HG02571 (cell line): ENCODE measurements around the gene ELP4.
"Not testable (repeated sequence)": the region's sequence is repeated elsewhere in the genome, so short reads cannot be mapped to it uniquely, and the experiment has no call there.

Experiments
- ATAC-seq: cut with Tn5 transposase; IDR thresholded peaks from one replicate; pipeline ENCODE4 v1.9.1; 2021; ENCODE audit warnings: mild to moderate bottlenecking, moderate library complexity; ENCODE audit not compliant: unreplicated experiment

ELP4 gene

GRCh38 chr11:31641477-31642062 is 132.0 kb downstream of the ELP4 start:
- no peak for ATAC-seq

- no peak for ATAC-seq
These were observed 134.3 kb downstream of the ELP4 start for GRCh38 chr11:31643857-31644256.

GRCh38 chr11:31645747-31646146 is 136.2 kb downstream of the ELP4 start:
- ATAC-seq: no peak

GRCh38 chr11:31646216-31646615 is 136.6 kb downstream of the ELP4 start:
- ATAC-seq: no peak

- ATAC-seq: no peak
These were observed 139.8 kb downstream of the ELP4 start for GRCh38 chr11:31649129-31649966.

GRCh38 chr11:31651208-31651607 is 141.6 kb downstream of the ELP4 start:
- no peak for ATAC-seq

- ATAC-seq: no peak
These were observed 142.3 kb downstream of the ELP4 start for GRCh38 chr11:31651822-31652221.

- ATAC-seq: no peak
These were observed 143.0 kb downstream of the ELP4 start for GRCh38 chr11:31652528-31652927.

- no peak for ATAC-seq
These were observed 145.9 kb downstream of the ELP4 start for GRCh38 chr11:31655483-31655882.

- ATAC-seq: no peak
These were observed 146.5 kb downstream of the ELP4 start for GRCh38 chr11:31656051-31656450.

GRCh38 chr11:31657091-31657490 is 147.5 kb downstream of the ELP4 start:
- no peak for ATAC-seq

GRCh38 chr11:31664129-31664528 is 154.6 kb downstream of the ELP4 start:
- ATAC-seq: no peak

GRCh38 chr11:31664954-31665353 is 155.4 kb downstream of the ELP4 start:
- ATAC-seq: no peak

- no peak for ATAC-seq
These were observed 162.1 kb downstream of the ELP4 start for GRCh38 chr11:31671681-31672080.

- not testable (repeated sequence) for ATAC-seq
These were observed 163.5 kb downstream of the ELP4 start for GRCh38 chr11:31673108-31673507.

GRCh38 chr11:31676280-31676982 is 166.9 kb downstream of the ELP4 start:
- no peak for ATAC-seq

GRCh38 chr11:31680770-31681169 is 171.2 kb downstream of the ELP4 start:
- ATAC-seq: no peak

GRCh38 chr11:31687256-31687655 is 177.7 kb downstream of the ELP4 start:
- ATAC-seq: no peak

- ATAC-seq: no peak
These were observed 178.3 kb downstream of the ELP4 start for GRCh38 chr11:31687861-31688260.

- ATAC-seq: no peak
These were observed 180.0 kb downstream of the ELP4 start for GRCh38 chr11:31689559-31689958.

- ATAC-seq: no peak
These were observed 180.5 kb downstream of the ELP4 start for GRCh38 chr11:31690041-31690440.

GRCh38 chr11:31690516-31690915 is 180.9 kb downstream of the ELP4 start:
- no peak for ATAC-seq
